ENCODE measurements around the gene CNPY1.

DNA sequence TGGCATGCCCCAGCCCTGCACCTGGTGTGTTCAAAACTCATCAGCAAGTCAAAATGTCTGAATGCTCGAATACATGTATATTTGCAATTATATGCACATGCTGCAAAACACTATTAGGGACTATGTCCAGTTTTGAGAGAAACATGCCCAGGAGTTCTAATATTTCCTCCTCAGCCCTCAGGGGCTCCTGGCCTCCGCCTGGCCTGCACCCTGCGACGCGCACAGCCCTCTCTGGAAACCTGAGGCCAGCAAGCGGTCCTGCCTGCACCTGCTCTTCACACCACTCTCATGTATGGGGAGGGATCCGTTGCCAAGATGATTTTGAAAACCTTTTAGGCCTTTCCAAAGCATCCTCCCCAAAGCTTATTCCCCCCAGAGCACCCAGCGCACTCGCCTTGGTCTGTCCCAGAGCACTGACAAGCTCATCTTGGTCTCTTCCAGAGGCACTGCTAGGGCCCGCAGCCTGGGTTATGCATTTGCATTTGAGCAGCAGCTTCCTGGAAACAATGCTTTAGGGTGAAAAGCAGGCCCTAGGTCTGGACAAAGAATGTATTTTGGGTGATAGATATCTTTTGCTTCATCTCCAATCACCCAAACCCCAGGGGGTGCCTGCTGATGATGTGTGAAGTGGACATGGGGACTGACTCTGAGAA, 22.6 kb upstream of the CNPY1 start:
- no peak for TF ChIP-seq FOXA1 (IDR thresholded peaks at IDR 0.05)
- no peak for TF ChIP-seq EGR1 (IDR thresholded peaks at IDR 0.05; ENCODE audit: low read depth in 2 of 2)
- TF ChIP-seq, protein P1, sequence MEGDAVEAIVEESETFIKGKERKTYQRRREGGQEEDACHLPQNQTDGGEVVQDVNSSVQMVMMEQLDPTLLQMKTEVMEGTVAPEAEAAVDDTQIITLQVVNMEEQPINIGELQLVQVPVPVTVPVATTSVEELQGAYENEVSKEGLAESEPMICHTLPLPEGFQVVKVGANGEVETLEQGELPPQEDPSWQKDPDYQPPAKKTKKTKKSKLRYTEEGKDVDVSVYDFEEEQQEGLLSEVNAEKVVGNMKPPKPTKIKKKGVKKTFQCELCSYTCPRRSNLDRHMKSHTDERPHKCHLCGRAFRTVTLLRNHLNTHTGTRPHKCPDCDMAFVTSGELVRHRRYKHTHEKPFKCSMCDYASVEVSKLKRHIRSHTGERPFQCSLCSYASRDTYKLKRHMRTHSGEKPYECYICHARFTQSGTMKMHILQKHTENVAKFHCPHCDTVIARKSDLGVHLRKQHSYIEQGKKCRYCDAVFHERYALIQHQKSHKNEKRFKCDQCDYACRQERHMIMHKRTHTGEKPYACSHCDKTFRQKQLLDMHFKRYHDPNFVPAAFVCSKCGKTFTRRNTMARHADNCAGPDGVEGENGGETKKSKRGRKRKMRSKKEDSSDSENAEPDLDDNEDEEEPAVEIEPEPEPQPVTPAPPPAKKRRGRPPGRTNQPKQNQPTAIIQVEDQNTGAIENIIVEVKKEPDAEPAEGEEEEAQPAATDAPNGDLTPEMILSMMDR (IDR thresholded peaks at IDR 0.05; ENCODE audit: low read depth, low read length, missing input control): no peak
